Activated naive CD8-positive, alpha-beta T cell treated with anti-CD3 and anti-CD28 coated beads, Interleukin-2, amount 10 ng/mL, durations not matched to agents 7 days and 5 days (primary cell): ENCODE measurements around the gene CFC1B. TPM values are rescaled to one million over a fixed set of nuclear protein-coding genes. Genes with fewer than 3 reads are reported as not detected.
"Not testable (repeated sequence)": the region's sequence is repeated elsewhere in the genome, so short reads cannot be mapped to it uniquely, and the experiment has no call there.

ENCODE experiments used
- ATAC-seq: fragments of 150-1000 bp; cut with Tn5 transposase; one replicate; pipeline ENCODE4 v1.10.0; 2021; ENCODE audit warnings: low read depth, moderate library complexity
- POLR2A ChIA-PET: fragments of 350-600 bp; sonication (Branson Sonifier 250); formaldehyde crosslinking; loops from one replicate; lab custom pipeline; 2021; ENCODE audit warnings: antibody characterized with exemption; lab: Charles Lee
- DNase-seq: peaks from one replicate; pipeline ENCODE4 v3.0.0; 2021
- H3K27ac Mint-ChIP-seq: one replicate; pipeline ENCODE4 v1.8.0; 2022; ENCODE audit warnings: mild to moderate bottlenecking, mixed read lengths
- H3K27me3 Mint-ChIP-seq: one replicate; pipeline ENCODE4 v1.8.0; 2022; ENCODE audit warnings: mild to moderate bottlenecking, moderate library complexity, mixed read lengths
- H3K36me3 Mint-ChIP-seq: one replicate; pipeline ENCODE4 v1.8.0; 2021; ENCODE audit warnings: mild to moderate bottlenecking, mixed read lengths
- H3K4me1 Mint-ChIP-seq: one replicate; pipeline ENCODE4 v1.8.0; 2021; ENCODE audit warnings: mixed read lengths
- H3K4me3 Mint-ChIP-seq: one replicate; pipeline ENCODE4 v1.8.0; 2022; ENCODE audit warnings: mild to moderate bottlenecking, moderate library complexity, mixed read lengths
- H3K9me3 Mint-ChIP-seq: one replicate; pipeline ENCODE4 v1.8.0; 2021; ENCODE audit warnings: mixed read lengths
- total RNA-seq, 2 experiments: library from RNA; stranded (reverse); gene quantifications; one replicate each; pipeline ENCODE4 v1.2.3, GENCODE V29; 2021

CFC1B gene
- total RNA-seq, 2 experiments from 2014 or later, result not detected

- H3K4me1 Mint-ChIP-seq, H3K36me3 Mint-ChIP-seq, H3K27me3 Mint-ChIP-seq, POLR2A ChIA-PET, ATAC-seq, H3K27ac Mint-ChIP-seq, DNase-seq, H3K4me3 Mint-ChIP-seq, H3K9me3 Mint-ChIP-seq: not testable (repeated sequence)
Measured at GRCh38 chr2:130538271-130538670, 17.2 kb downstream of the CFC1B start.

GRCh38 chr2:130542789-130543188, 21.8 kb downstream of the CFC1B start:
- POLR2A ChIA-PET, H3K4me1 Mint-ChIP-seq, H3K9me3 Mint-ChIP-seq, DNase-seq, H3K27me3 Mint-ChIP-seq, H3K36me3 Mint-ChIP-seq, H3K27ac Mint-ChIP-seq, H3K4me3 Mint-ChIP-seq, ATAC-seq: not testable (repeated sequence)

- H3K9me3 Mint-ChIP-seq, H3K4me3 Mint-ChIP-seq, DNase-seq, H3K27me3 Mint-ChIP-seq, POLR2A ChIA-PET, H3K36me3 Mint-ChIP-seq, ATAC-seq, H3K27ac Mint-ChIP-seq, H3K4me1 Mint-ChIP-seq: not testable (repeated sequence)
Measured at GRCh38 chr2:130543785-130544528, 22.9 kb downstream of the CFC1B start.

GRCh38 chr2:130544978-130545377, 24.0 kb downstream of the CFC1B start:
- H3K9me3 Mint-ChIP-seq, H3K4me3 Mint-ChIP-seq, POLR2A ChIA-PET, H3K36me3 Mint-ChIP-seq, H3K27ac Mint-ChIP-seq, ATAC-seq, DNase-seq, H3K4me1 Mint-ChIP-seq, H3K27me3 Mint-ChIP-seq: not testable (repeated sequence)

- H3K27ac Mint-ChIP-seq, ATAC-seq, H3K36me3 Mint-ChIP-seq, H3K4me3 Mint-ChIP-seq, H3K4me1 Mint-ChIP-seq, POLR2A ChIA-PET, H3K9me3 Mint-ChIP-seq, DNase-seq, H3K27me3 Mint-ChIP-seq: not testable (repeated sequence)
Measured at GRCh38 chr2:130548418-130548817, 27.4 kb downstream of the CFC1B start.

- H3K4me1 Mint-ChIP-seq, H3K27ac Mint-ChIP-seq, H3K27me3 Mint-ChIP-seq, DNase-seq, ATAC-seq, H3K36me3 Mint-ChIP-seq, H3K9me3 Mint-ChIP-seq, POLR2A ChIA-PET, H3K4me3 Mint-ChIP-seq: not testable (repeated sequence)
Measured at GRCh38 chr2:130549475-130549874, 28.5 kb downstream of the CFC1B start.

GRCh38 chr2:130554178-130554577, 33.2 kb downstream of the CFC1B start:
- H3K4me1 Mint-ChIP-seq, ATAC-seq, H3K4me3 Mint-ChIP-seq, H3K27me3 Mint-ChIP-seq, H3K9me3 Mint-ChIP-seq, H3K27ac Mint-ChIP-seq, DNase-seq, POLR2A ChIA-PET, H3K36me3 Mint-ChIP-seq: not testable (repeated sequence)

- H3K9me3 Mint-ChIP-seq, H3K27me3 Mint-ChIP-seq, ATAC-seq, H3K4me1 Mint-ChIP-seq, POLR2A ChIA-PET, H3K27ac Mint-ChIP-seq, H3K36me3 Mint-ChIP-seq, DNase-seq, H3K4me3 Mint-ChIP-seq: not testable (repeated sequence)
Measured at GRCh38 chr2:130556441-130556840, 35.4 kb downstream of the CFC1B start.

GRCh38 chr2:130566165-130566564, 45.1 kb downstream of the CFC1B start:
- H3K27ac Mint-ChIP-seq, POLR2A ChIA-PET, H3K36me3 Mint-ChIP-seq, H3K4me3 Mint-ChIP-seq, H3K4me1 Mint-ChIP-seq, DNase-seq, ATAC-seq, H3K9me3 Mint-ChIP-seq, H3K27me3 Mint-ChIP-seq: not testable (repeated sequence)

- H3K27me3 Mint-ChIP-seq, DNase-seq, ATAC-seq, H3K4me3 Mint-ChIP-seq, H3K4me1 Mint-ChIP-seq, H3K36me3 Mint-ChIP-seq, H3K9me3 Mint-ChIP-seq, H3K27ac Mint-ChIP-seq, POLR2A ChIA-PET: not testable (repeated sequence)
Measured at GRCh38 chr2:130571929-130572328, 50.9 kb downstream of the CFC1B start.

GRCh38 chr2:130574230-130574629, 53.2 kb downstream of the CFC1B start:
- DNase-seq, POLR2A ChIA-PET, H3K36me3 Mint-ChIP-seq, H3K27me3 Mint-ChIP-seq, H3K9me3 Mint-ChIP-seq, H3K27ac Mint-ChIP-seq, H3K4me1 Mint-ChIP-seq, ATAC-seq, H3K4me3 Mint-ChIP-seq: not testable (repeated sequence)

- H3K4me3 Mint-ChIP-seq, H3K36me3 Mint-ChIP-seq, H3K27ac Mint-ChIP-seq, POLR2A ChIA-PET, ATAC-seq, H3K9me3 Mint-ChIP-seq, H3K27me3 Mint-ChIP-seq, DNase-seq, H3K4me1 Mint-ChIP-seq: not testable (repeated sequence)
Measured at GRCh38 chr2:130576209-130576784, 55.3 kb downstream of the CFC1B start.

GRCh38 chr2:130577559-130577958, 56.5 kb downstream of the CFC1B start:
- H3K4me3 Mint-ChIP-seq, ATAC-seq, H3K36me3 Mint-ChIP-seq, H3K9me3 Mint-ChIP-seq, POLR2A ChIA-PET, H3K27me3 Mint-ChIP-seq, H3K27ac Mint-ChIP-seq, H3K4me1 Mint-ChIP-seq, DNase-seq: not testable (repeated sequence)
